Natural killer cell (primary cell): ENCODE measurements around the gene PPP1R10. TPM values are rescaled to one million over a fixed set of nuclear protein-coding genes. Genes with fewer than 3 reads are reported as not detected.

Source experiments
- ATAC-seq, 3 donors: fragments of 150-1000 bp in 2 of 3; fragments of 200-7000 bp in 1 of 3; cut with Tn5 transposase; 1 replicate in 1 of 3; 2 replicates in 2 of 3; pipeline ENCODE4 v1.10.0; 2021; ENCODE audit warnings: mild to moderate bottlenecking in 2 of 3, moderate library complexity in 2 of 3
- DNase-seq, 2 donors: peaks; one replicate each; pipeline versions ENCODE4 v3.0.0 to v3.0.0-alpha.2; 2013 to 2021; ENCODE audit warnings: mixed read lengths in 1 of 2
- H3K27ac ChIP-seq: one replicate; pipeline ENCODE4 v1.5.1; 2013; ENCODE audit warnings: mild to moderate bottlenecking, low read length
- H3K27me3 ChIP-seq: one replicate; pipeline ENCODE4 v1.6.1; 2013; ENCODE audit warnings: low read length; ENCODE audit not compliant: control insufficient read depth, insufficient read depth
- H3K36me3 ChIP-seq: one replicate; pipeline ENCODE4 v1.6.1; 2013; ENCODE audit warnings: low read length; ENCODE audit not compliant: control insufficient read depth, insufficient read depth
- H3K4me1 ChIP-seq: one replicate; pipeline ENCODE4 v1.6.1; 2013; ENCODE audit warnings: low read length; ENCODE audit not compliant: control insufficient read depth, insufficient read depth
- H3K4me3 ChIP-seq: one replicate; pipeline ENCODE4 v1.5.1; 2013; ENCODE audit warnings: low read length
- H3K9me3 ChIP-seq: one replicate; pipeline ENCODE4 v1.6.1; 2013; ENCODE audit warnings: low read length; ENCODE audit not compliant: control insufficient read depth, insufficient read depth
- H3K27ac Mint-ChIP-seq, 2 donors: one replicate each; pipeline ENCODE4 v1.8.0; 2022; ENCODE audit warnings: mild to moderate bottlenecking in 2 of 2, mixed read lengths in 2 of 2, moderate library complexity in 1 of 2
- H3K27me3 Mint-ChIP-seq, 2 donors: one replicate each; pipeline ENCODE4 v1.8.0; 2022; ENCODE audit warnings: low read depth in 2 of 2, mixed read lengths in 2 of 2
- H3K36me3 Mint-ChIP-seq: one replicate; pipeline ENCODE4 v1.8.0; 2022; ENCODE audit warnings: mixed read lengths
- H3K4me1 Mint-ChIP-seq, 2 donors: one replicate each; pipeline ENCODE4 v1.8.0; 2022; ENCODE audit warnings: mixed read lengths in 2 of 2
- H3K4me3 Mint-ChIP-seq: one replicate; pipeline ENCODE4 v1.8.0; 2022; ENCODE audit warnings: mild to moderate bottlenecking, moderate library complexity, mixed read lengths
- H3K9me3 Mint-ChIP-seq, 2 donors: one replicate each; pipeline ENCODE4 v1.8.0; 2022; ENCODE audit warnings: mixed read lengths in 2 of 2
- WGBS: methylation state at CpG from one replicate; pipeline ENCODE4 v1.1.7; 2013; ENCODE audit warnings: missing lambda C conversion rate; ENCODE audit not compliant: insufficient coverage; 5-methylcytosine and 5-hydroxymethylcytosine counted together
- intact Hi-C: fragments of 100-400 bp; cut with micrococcal nuclease; formaldehyde crosslinking; loops from one replicate; pipeline ENCODE4 v1.14.2; 2022
- total RNA-seq, 4 donors: library from RNA; stranded (reverse); fragments of 120-200 nt in 1 of 4; gene quantifications; one replicate each; pipeline versions ENCODE4 v1.2.3 to v1.2.4, GENCODE V29; 2013 to 2022
- TF ChIP-seq, protein P1 (sequence below): fragments of 200-600 bp; IDR thresholded peaks from one replicate; pipeline ENCODE4 v1.8.0; 2022; ENCODE audit warnings: antibody characterized with exemption

PPP1R10 gene
- total RNA-seq, 3 donors from 2014 or later (not counting 1 experiment from before 2014, with no cell fraction given): 151 to 222 (median 174) TPM

DNA sequence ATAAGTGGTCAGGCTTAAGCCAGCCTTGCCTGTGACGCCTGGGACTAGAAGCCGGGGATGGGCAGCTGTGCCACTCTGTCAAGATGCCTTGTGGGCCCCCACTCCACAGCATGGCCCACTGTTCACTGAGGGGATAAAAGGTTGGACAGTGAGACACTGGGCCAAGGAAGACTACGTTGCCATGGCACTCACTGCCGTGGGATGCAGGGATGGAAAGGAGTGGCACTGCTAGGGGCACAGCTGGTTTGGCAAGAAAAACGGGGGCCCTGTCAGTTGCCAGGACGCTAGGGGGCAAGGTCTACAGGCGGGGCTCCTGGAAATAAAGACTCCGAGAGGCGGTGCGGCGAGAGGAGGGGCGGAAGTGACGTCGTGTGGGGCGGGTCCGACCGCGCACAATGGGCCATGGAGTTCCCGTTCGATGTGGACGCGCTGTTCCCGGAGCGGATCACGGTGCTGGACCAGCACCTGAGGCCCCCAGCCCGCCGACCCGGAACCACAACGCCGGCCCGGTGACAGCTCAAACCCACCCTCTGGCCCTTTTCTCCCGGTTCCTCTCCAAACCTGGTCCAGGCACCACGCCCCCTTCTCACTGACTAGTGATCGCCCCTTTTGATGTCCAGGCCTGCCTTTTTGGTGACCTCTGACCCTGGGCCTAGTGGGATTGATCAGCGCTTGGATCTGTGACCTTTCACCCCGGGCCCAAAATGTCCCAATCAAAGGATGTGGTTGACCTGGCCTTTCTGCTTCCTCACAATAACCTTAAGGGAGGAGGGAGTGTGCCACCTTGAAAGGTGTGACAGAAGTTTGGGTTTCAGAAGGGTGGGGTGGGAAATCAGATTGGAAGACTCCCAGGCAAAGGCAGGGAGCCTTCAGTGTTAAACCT lies 9.7 kb upstream of the PPP1R10 start, which contains the start of gene ATAT1:
Gene ATAT1 (plus strand): TSS at position 391 of the 883 bp plus-strand sequence.
- Mint-ChIP-seq H3K27me3 (no peaks in the 10 kb centered on the region), H3K27ac (peak within 1 kb of the TSS; percentile 94 to 96), H3K36me3 (no peaks in the 10 kb centered on the region), H3K4me1 (peaks cover 23 to 27% of the 10 kb centered on the region in 2 donors), H3K4me3 (peak within 1 kb of the TSS; percentile 90), H3K9me3 (no peaks in the 10 kb centered on the region)
- Histone ChIP-seq H3K36me3 (peaks cover 37% of the 10 kb centered on the region), H3K4me3 (peak within 1 kb of the TSS; percentile 63), H3K27me3 (no peaks in the 10 kb centered on the region), H3K27ac (peak within 1 kb of the TSS; percentile 87), H3K9me3 (no peaks in the 10 kb centered on the region), H3K4me1 (peaks cover 15% of the 10 kb centered on the region)
- intact Hi-C loops: loop anchor here (1.0 to 2.0 kb wide), 2 partner anchors 9 to 46 kb away; partner anchors contain the start of genes DHX16, MRPS18B and PPP1R10
- ATAC-seq (peak; percentile 98 to 99 (median 99)), DNase-seq (peak; percentile 87 to 95)
- WGBS: 5% methylated on average over 36 of the region's 36 CpGs
- TF ChIP-seq, protein P1, sequence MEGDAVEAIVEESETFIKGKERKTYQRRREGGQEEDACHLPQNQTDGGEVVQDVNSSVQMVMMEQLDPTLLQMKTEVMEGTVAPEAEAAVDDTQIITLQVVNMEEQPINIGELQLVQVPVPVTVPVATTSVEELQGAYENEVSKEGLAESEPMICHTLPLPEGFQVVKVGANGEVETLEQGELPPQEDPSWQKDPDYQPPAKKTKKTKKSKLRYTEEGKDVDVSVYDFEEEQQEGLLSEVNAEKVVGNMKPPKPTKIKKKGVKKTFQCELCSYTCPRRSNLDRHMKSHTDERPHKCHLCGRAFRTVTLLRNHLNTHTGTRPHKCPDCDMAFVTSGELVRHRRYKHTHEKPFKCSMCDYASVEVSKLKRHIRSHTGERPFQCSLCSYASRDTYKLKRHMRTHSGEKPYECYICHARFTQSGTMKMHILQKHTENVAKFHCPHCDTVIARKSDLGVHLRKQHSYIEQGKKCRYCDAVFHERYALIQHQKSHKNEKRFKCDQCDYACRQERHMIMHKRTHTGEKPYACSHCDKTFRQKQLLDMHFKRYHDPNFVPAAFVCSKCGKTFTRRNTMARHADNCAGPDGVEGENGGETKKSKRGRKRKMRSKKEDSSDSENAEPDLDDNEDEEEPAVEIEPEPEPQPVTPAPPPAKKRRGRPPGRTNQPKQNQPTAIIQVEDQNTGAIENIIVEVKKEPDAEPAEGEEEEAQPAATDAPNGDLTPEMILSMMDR: peak; percentile 55

DNA sequence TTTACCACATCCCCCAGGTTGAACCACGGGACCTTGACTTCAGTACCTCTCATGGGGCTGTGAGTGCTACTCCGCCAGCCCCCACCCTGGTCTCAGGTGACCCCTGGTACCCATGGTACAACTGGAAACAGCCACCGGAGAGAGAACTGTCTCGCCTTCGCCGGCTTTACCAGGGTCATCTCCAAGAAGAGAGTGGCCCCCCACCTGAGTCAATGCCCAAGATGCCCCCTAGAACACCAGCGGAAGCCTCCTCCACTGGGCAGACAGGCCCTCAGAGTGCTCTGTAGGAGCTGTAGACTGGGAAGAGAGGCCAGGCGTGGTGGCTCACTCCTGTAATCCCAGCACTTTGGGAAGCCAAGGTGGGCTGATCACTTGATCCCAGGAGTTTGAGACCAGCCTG lies 8.5 kb upstream of the PPP1R10 start:
- Histone ChIP-seq H3K4me3 (no peak overlapping the region), H3K9me3 (no peaks in the 10 kb centered on the region), H3K36me3 (peaks cover 44% of the 10 kb centered on the region), H3K27ac (no peak overlapping the region), H3K4me1 (peaks cover 15% of the 10 kb centered on the region), H3K27me3 (no peaks in the 10 kb centered on the region)
- Mint-ChIP-seq H3K27ac (peak overlapping the region; percentile 94 to 96), H3K27me3 (no peaks in the 10 kb centered on the region), H3K4me1 (peaks cover 23 to 27% of the 10 kb centered on the region in 2 donors), H3K36me3 (no peaks in the 10 kb centered on the region), H3K9me3 (no peaks in the 10 kb centered on the region), H3K4me3 (peak overlapping the region; percentile 90)
- 98% methylated on average over 8 of the region's 8 CpGs for WGBS
- TF ChIP-seq, protein P1: no peak
- intact Hi-C loops: no loop called here
- DNase-seq: no peak
- ATAC-seq: no peak

DNA sequence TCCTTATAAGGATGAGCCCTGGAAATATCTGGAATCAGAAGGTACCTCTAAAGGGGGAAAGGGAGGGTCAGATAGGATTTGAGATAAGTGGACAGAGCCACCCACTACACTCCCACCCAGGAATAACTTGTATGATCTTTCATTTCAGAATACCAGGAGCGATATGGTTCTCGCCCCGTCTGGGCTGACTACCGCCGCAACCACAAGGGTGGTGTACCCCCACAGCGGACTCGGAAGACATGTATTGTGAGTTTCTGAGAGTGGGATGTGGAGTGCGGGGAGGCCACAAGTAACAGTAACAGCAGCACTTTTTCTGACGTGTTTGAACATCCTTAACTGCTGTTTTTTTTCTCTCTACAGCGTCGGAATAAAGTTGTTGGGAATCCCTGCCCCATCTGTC lies 2.5 kb upstream of the PPP1R10 start:
- no peak overlapping the region for H3K27ac ChIP-seq
- WGBS: 97% methylated on average over 11 of the region's 11 CpGs

More for the DNA sequence above, 2.5 kb upstream of the PPP1R10 start:
- intact Hi-C loops: loop anchor here (5.0 to 10.0 kb wide), 4 partner anchors 77 to 735 kb away; partner anchors contain the start of genes FLOT1, HLA-B and IER3
- peak overlapping the region; percentile 96 to 100 for H3K27ac Mint-ChIP-seq
- peaks cover 0 to 5% of the 10 kb centered on the region in 2 donors for H3K27me3 Mint-ChIP-seq
- H3K9me3 Mint-ChIP-seq: no peaks in the 10 kb centered on the region
- Histone ChIP-seq H3K27me3 (no peaks in the 10 kb centered on the region), H3K4me1 (peaks cover 13% of the 10 kb centered on the region), H3K36me3 (peaks cover 52% of the 10 kb centered on the region), H3K4me3 (no peak overlapping the region), H3K9me3 (no peaks in the 10 kb centered on the region)
- TF ChIP-seq, protein P1: no peak
- DNase-seq (peak in 1 of 2 donors; percentile 1), ATAC-seq (no peak)
- peaks cover 26% of the 10 kb centered on the region for H3K36me3 Mint-ChIP-seq
- H3K4me1 Mint-ChIP-seq: peaks cover 36 to 45% of the 10 kb centered on the region in 2 donors
- peak overlapping the region; percentile 100 for H3K4me3 Mint-ChIP-seq
